K562 (cell line): ENCODE results near the gene ZBTB22. TPM values are rescaled to one million over a fixed set of nuclear protein-coding genes. Genes with fewer than 3 reads are reported as not detected.

Experiments
- ARID2 ChIP-seq: fragments of 450-650 bp; IDR thresholded peaks from 2 replicates; pipeline ENCODE4 v1.6.1; 2017; ENCODE audit warnings: antibody characterized with exemption, mild to moderate bottlenecking
- BRF1 ChIP-seq: IDR thresholded peaks from 3 replicates; pipeline ENCODE4 v1.6.1; 2011; ENCODE audit warnings: borderline replicate concordance, mild to moderate bottlenecking; ENCODE audit not compliant: insufficient read length; ENCODE audit errors: extremely low read depth
- BRF2 ChIP-seq: IDR thresholded peaks from 3 replicates; pipeline ENCODE4 v1.6.1; 2011; ENCODE audit warnings: borderline replicate concordance, mild to moderate bottlenecking; ENCODE audit not compliant: insufficient read length, insufficient read depth
- CBFA2T2 ChIP-seq: fragments of 450-650 bp; conservative IDR thresholded peaks from 2 replicates; pipeline ENCODE4 v1.6.1; 2017; ENCODE audit warnings: mild to moderate bottlenecking
- CHD4 ChIP-seq: fragments of 200-600 bp; sonication (generic); IDR thresholded peaks from 3 replicates; pipeline ENCODE4 v1.6.1; 2012; ENCODE audit warnings: low read depth, mild to moderate bottlenecking, mixed read lengths, low read length, inconsistent platforms; ENCODE audit not compliant: insufficient read depth, insufficient replicate concordance, poor library complexity, severe bottlenecking
- DEAF1 ChIP-seq: fragments of 450-650 bp; formaldehyde crosslinking; IDR thresholded peaks from 2 replicates; pipeline ENCODE4 v1.4.0; 2020; ENCODE audit warnings: mild to moderate bottlenecking, moderate library complexity
- E2F3 ChIP-seq: fragments of 250-450 bp; sonication (Bioruptor Pico); IDR thresholded peaks from 2 replicates; pipeline ENCODE4 v1.4.0; 2020; ENCODE audit warnings: mild to moderate bottlenecking
- E2F6 ChIP-seq, 2 experiments: IDR thresholded peaks; 2 replicates each; pipeline ENCODE4 v1.6.1; 2011; ENCODE audit warnings: borderline replicate concordance in 1 of 2, control low read depth in 1 of 2, low read depth in 1 of 2, low read length in 1 of 2, mild to moderate bottlenecking in 1 of 2, mixed read lengths in 1 of 2, moderate library complexity in 1 of 2; ENCODE audit not compliant: insufficient read depth in 1 of 2, insufficient read length in 1 of 2, poor library complexity in 1 of 2, severe bottlenecking in 1 of 2; ENCODE audit errors: extremely low read depth in 1 of 2
- HNRNPL ChIP-seq: fragments of 200-400 bp; formaldehyde crosslinking; IDR thresholded peaks from 2 replicates; pipeline ENCODE4 v1.6.1; 2017; ENCODE audit warnings: low read depth, mild to moderate bottlenecking, low read length
- JUNB ChIP-seq: fragments of 450-650 bp; formaldehyde crosslinking; conservative IDR thresholded peaks from 2 replicates; pipeline ENCODE4 v1.4.0; 2020; ENCODE audit warnings: mild to moderate bottlenecking
- MEF2D ChIP-seq: conservative IDR thresholded peaks from 2 replicates; pipeline ENCODE4 v1.6.1; 2016; ENCODE audit warnings: low read depth, missing genetic modification characterization, missing compliant biosample characterization
- PRMT5 ChIP-seq: sonication (generic); formaldehyde crosslinking; IDR thresholded peaks from 2 replicates; pipeline ENCODE4 v1.5.0; 2020; ENCODE audit warnings: missing genetic modification reagents
- ZNF184 ChIP-seq: sonication (generic); formaldehyde crosslinking; IDR thresholded peaks from 2 replicates; pipeline ENCODE4 v1.5.0; 2020; ENCODE audit warnings: missing genetic modification reagents
- ZNF24 ChIP-seq: fragments of 450-650 bp; IDR thresholded peaks from 2 replicates; pipeline ENCODE4 v1.6.1; 2016
- ZNF764 ChIP-seq: fragments of 250-450 bp; sonication (Bioruptor Pico); IDR thresholded peaks from 2 replicates; pipeline ENCODE4 v1.4.0; 2020; ENCODE audit warnings: low read depth, mild to moderate bottlenecking, moderate library complexity
- polyA plus RNA-seq, 8 experiments: library from polyadenylated mRNA; depleted of rRNA in 4 of 8; stranded (reverse) in 5 of 8; unstranded in 3 of 8; fragments of >200 nt; fragmentation: Nextera tagmentation in 2 of 8; fragmentation: Illumina TruSeq in 1 of 8; extraction: Ambion mirVana in 2 of 8; extraction: Trizol in 1 of 8; gene quantifications; 2 replicates each; pipeline versions ENCODE4 v1.2.1 to v1.2.3, GENCODE V29; 2011 to 2014; ENCODE audit warnings: inconsistent platforms in 1 of 8, missing spikeins in 1 of 8
- total RNA-seq, 7 experiments: library from RNA; depleted of rRNA in 6 of 7; stranded (reverse); fragments of >200 nt in 6 of 7; fragmentation: Illumina TruSeq in 2 of 7; extraction: Trizol in 2 of 7; gene quantifications; 2 replicates each; pipeline versions ENCODE4 v1.2.1 to v1.2.3, GENCODE V29; 2011 to 2021; ENCODE audit warnings: low replicate concordance in 1 of 7
- TF ChIP-seq, protein P1 (sequence below): fragments of 450-650 bp; IDR thresholded peaks from 2 replicates; pipeline ENCODE4 v1.6.1; 2016
- TF ChIP-seq, protein P2 (sequence below), 2 experiments: fragments of 450-650 bp in 1 of 2; IDR thresholded peaks; 2 replicates each; pipeline ENCODE4 v1.6.1; 2011 to 2017; ENCODE audit warnings: low read depth in 2 of 2, antibody characterized with exemption in 1 of 2, borderline replicate concordance in 1 of 2, low read length in 1 of 2, mild to moderate bottlenecking in 1 of 2, mixed read lengths in 1 of 2; ENCODE audit not compliant: control insufficient read depth in 1 of 2

ZBTB22 gene
- total and polyA plus RNA-seq, 9 of the 15 experiments (the other 6 are each of a cell fraction or from before 2014, with no cell fraction given), result 0.21 to 11.9 (median 7.1) TPM

DNA sequence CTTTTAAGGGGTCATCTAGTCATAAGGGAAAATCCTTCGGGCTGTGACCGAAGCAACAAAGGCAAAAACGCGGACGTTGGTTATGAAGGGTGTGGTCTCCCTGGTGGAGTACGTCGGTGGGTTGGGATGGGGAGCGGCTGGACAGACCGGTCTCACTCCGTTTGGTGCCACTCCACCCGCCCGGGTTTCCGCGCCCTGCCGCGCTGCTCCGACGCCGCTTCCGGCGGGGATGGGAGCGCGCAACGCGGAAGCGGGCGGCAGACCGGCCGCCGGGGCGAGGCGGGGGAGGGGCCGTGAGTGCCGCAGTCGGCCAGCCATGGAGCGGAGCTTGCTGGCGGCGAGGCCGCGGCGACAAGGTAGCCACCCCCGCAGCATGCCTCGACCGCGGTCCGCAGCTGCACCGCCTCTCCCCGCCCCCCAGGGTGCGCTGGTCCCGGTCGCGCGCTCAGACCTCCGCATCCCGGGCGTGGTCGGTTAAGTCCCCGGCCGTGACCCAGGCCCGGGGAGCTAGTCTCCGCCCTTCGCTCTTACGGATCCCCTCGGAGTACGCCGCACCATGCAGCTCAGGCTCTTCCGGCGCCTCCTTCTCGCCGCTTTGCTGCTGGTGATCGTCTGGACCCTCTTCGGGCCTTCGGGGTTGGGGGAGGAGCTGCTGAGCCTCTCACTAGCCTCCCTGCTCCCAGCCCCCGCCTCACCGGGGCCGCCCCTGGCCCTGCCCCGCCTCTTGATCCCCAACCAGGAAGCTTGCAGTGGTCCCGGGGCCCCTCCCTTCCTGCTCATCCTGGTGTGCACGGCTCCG, 40.5 kb downstream of the ZBTB22 start, which contains the start of gene B3GALT4 (continued):
- TF ChIP-seq ZNF764 (CRISPR knock-in tag) (peak; percentile 25; the same call in 1 of the 2 replicates), JUNB (CRISPR knock-in tag) (no peak), ZNF24 (peak; percentile 80), DEAF1 (no peak), CBFA2T2 (no peak), ZNF184 (CRISPR knock-in tag) (no peak), E2F3 (CRISPR knock-in tag) (0 out of 2 replicates have a peak, but pooled peaks have one; percentile 49), E2F6 (IDR thresholded peaks at IDR 0.05; ENCODE audit: borderline replicate concordance in 1 of 2, extremely low read depth in 1 of 2, insufficient read depth in 1 of 2, insufficient read length in 1 of 2, low read depth in 1 of 2, low read length in 1 of 2, poor library complexity in 1 of 2, severe bottlenecking in 1 of 2) (peak; percentile 71 to 78), BRF1 (no peak), CHD4 (no peak), MEF2D (tag) (no peak), BRF2 (no peak), HNRNPL (peak; percentile 79; the same call in 1 of the 2 replicates), PRMT5 (CRISPR knock-in tag) (no peak), ARID2 (0 out of 2 replicates have a peak, but pooled peaks have one; percentile 32)
- TF ChIP-seq, protein P1, sequence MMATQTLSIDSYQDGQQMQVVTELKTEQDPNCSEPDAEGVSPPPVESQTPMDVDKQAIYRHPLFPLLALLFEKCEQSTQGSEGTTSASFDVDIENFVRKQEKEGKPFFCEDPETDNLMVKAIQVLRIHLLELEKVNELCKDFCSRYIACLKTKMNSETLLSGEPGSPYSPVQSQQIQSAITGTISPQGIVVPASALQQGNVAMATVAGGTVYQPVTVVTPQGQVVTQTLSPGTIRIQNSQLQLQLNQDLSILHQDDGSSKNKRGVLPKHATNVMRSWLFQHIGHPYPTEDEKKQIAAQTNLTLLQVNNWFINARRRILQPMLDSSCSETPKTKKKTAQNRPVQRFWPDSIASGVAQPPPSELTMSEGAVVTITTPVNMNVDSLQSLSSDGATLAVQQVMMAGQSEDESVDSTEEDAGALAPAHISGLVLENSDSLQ, result no peak
- TF ChIP-seq, protein P2, sequence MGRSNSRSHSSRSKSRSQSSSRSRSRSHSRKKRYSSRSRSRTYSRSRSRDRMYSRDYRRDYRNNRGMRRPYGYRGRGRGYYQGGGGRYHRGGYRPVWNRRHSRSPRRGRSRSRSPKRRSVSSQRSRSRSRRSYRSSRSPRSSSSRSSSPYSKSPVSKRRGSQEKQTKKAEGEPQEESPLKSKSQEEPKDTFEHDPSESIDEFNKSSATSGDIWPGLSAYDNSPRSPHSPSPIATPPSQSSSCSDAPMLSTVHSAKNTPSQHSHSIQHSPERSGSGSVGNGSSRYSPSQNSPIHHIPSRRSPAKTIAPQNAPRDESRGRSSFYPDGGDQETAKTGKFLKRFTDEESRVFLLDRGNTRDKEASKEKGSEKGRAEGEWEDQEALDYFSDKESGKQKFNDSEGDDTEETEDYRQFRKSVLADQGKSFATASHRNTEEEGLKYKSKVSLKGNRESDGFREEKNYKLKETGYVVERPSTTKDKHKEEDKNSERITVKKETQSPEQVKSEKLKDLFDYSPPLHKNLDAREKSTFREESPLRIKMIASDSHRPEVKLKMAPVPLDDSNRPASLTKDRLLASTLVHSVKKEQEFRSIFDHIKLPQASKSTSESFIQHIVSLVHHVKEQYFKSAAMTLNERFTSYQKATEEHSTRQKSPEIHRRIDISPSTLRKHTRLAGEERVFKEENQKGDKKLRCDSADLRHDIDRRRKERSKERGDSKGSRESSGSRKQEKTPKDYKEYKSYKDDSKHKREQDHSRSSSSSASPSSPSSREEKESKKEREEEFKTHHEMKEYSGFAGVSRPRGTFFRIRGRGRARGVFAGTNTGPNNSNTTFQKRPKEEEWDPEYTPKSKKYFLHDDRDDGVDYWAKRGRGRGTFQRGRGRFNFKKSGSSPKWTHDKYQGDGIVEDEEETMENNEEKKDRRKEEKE (IDR thresholded peaks at IDR 0.05; ENCODE audit: borderline replicate concordance in 1 of 2, control insufficient read depth in 1 of 2, low read depth in 2 of 2, low read length in 1 of 2), result peak; percentile 56 to 89; a peak in 1 of 4 replicates
